HL-60 (cell line): ENCODE measurements around the gene SCAMP3.
"Not testable (repeated sequence)": the region's sequence is repeated elsewhere in the genome, so short reads cannot be mapped to it uniquely, and the experiment has no call there.

ENCODE experiments used
- DNase-seq, 2 experiments: peaks; one replicate each; pipeline ENCODE4 v3.0.0-alpha.2; 2010 to 2020; ENCODE audit warnings: low read depth in 1 of 2, low spot score in 1 of 2
- H3K27ac ChIP-seq: fragments of 250-450 bp; sonication (Bioruptor Pico); replicated peaks from 2 replicates; pipeline ENCODE4 v1.5.1; 2020; ENCODE audit warnings: mild to moderate bottlenecking, moderate library complexity
- H3K27me3 ChIP-seq: fragments of 250-450 bp; sonication (Bioruptor Pico); 2 replicates; pipeline ENCODE4 v1.5.1; 2021; ENCODE audit warnings: mild to moderate bottlenecking, moderate library complexity; ENCODE audit not compliant: insufficient read depth, poor library complexity, severe bottlenecking
- H3K4me3 ChIP-seq: replicated peaks from 2 replicates; pipeline ENCODE4 v1.5.1; 2011; ENCODE audit warnings: mild to moderate bottlenecking, control low read depth, low read length; ENCODE audit not compliant: insufficient read depth
- CTCF ChIP-seq: IDR thresholded peaks from one replicate; pipeline ENCODE4 v1.5.1; 2011; ENCODE audit warnings: low read length, control low read depth, inconsistent platforms; ENCODE audit not compliant: insufficient read depth
- GABPA ChIP-seq: IDR thresholded peaks from 2 replicates; pipeline ENCODE4 v1.6.1; 2012; ENCODE audit warnings: low read depth
- POLR2AphosphoS5 ChIP-seq: IDR thresholded peaks from 2 replicates; pipeline ENCODE4 v1.6.1; 2012; ENCODE audit warnings: low read depth
- REST ChIP-seq: IDR thresholded peaks from 2 replicates; pipeline ENCODE4 v1.6.1; 2012; ENCODE audit warnings: low read depth; ENCODE audit not compliant: insufficient replicate concordance
- SPI1 ChIP-seq: IDR thresholded peaks from 2 replicates; pipeline ENCODE4 v1.6.1; 2012; ENCODE audit warnings: low read depth, mild to moderate bottlenecking, borderline replicate concordance

Gene SCAMP3

GRCh38 chr1:155220211-155220965 is 41.8 kb downstream of the SCAMP3 start:
- H3K27me3 ChIP-seq, DNase-seq, H3K4me3 ChIP-seq: not testable (repeated sequence)
- peak; percentile 15; the same call in 1 of the 2 replicates for TF ChIP-seq SPI1
- H3K27ac ChIP-seq, result peak overlapping the region; percentile 63

GRCh38 chr1:155219592-155220031 is 42.5 kb downstream of the SCAMP3 start:
- H3K27me3 ChIP-seq, result no peaks in the 10 kb centered on the region
- peak overlapping the region; percentile 63 for H3K27ac ChIP-seq
- no peak overlapping the region for H3K4me3 ChIP-seq
- no peak for TF ChIP-seq GABPA
- no peak for TF ChIP-seq SPI1
- no peak for TF ChIP-seq POLR2AphosphoS5
- TF ChIP-seq REST, result no peak
- no peak for TF ChIP-seq CTCF
- peak in 1 of 2 experiments; percentile 73 for DNase-seq

GRCh38 chr1:155218854-155219591 is 43.1 kb downstream of the SCAMP3 start:
- Histone ChIP-seq H3K4me3 (no peak overlapping the region), H3K27ac (peak overlapping the region; percentile 63), H3K27me3 (no peaks in the 10 kb centered on the region)
- TF ChIP-seq GABPA (no peak), POLR2AphosphoS5 (no peak), CTCF (no peak)
- peak in 1 of 2 experiments; percentile 74 for DNase-seq

GRCh38 chr1:155214702-155215101 is 47.5 kb downstream of the SCAMP3 start:
- not testable (repeated sequence) for DNase-seq, H3K27ac ChIP-seq, H3K27me3 ChIP-seq, H3K4me3 ChIP-seq

GRCh38 chr1:155212051-155212440 is 50.1 kb downstream of the SCAMP3 start:
- H3K4me3 ChIP-seq, H3K27ac ChIP-seq, H3K27me3 ChIP-seq, DNase-seq: not testable (repeated sequence)

GRCh38 chr1:155211381-155212050 is 50.6 kb downstream of the SCAMP3 start:
- not testable (repeated sequence) for DNase-seq, H3K4me3 ChIP-seq, H3K27me3 ChIP-seq
- H3K27ac ChIP-seq, result peak overlapping the region; percentile 99; the same call in 1 of the 2 replicates
